HepG2 (cell line): Measurements from ENCODE around the gene TMEM164. TPM values are rescaled to one million over a fixed set of nuclear protein-coding genes. Genes with fewer than 3 reads are reported as not detected.

Experiments used
- IRX3 ChIP-seq: sonication (generic); formaldehyde crosslinking; IDR thresholded peaks from 2 replicates; pipeline ENCODE4 v1.8.1; 2023; ENCODE audit warnings: mild to moderate bottlenecking, low read depth, missing genetic modification reagents, borderline replicate concordance
- JUNB ChIP-seq: sonication (generic); formaldehyde crosslinking; IDR thresholded peaks from 2 replicates; pipeline ENCODE4 v1.8.0; 2022; ENCODE audit warnings: missing genetic modification reagents, mild to moderate bottlenecking, borderline replicate concordance
- LBX2 ChIP-seq: sonication (generic); formaldehyde crosslinking; IDR thresholded peaks from 2 replicates; pipeline ENCODE4 v1.5.0; 2020; ENCODE audit warnings: missing genetic modification reagents, mild to moderate bottlenecking, borderline replicate concordance
- POLR2AphosphoS5 ChIP-seq: IDR thresholded peaks from 2 replicates; pipeline ENCODE4 v1.6.1; 2012; ENCODE audit warnings: low read depth, low read length
- ZBTB37 ChIP-seq: sonication (generic); formaldehyde crosslinking; IDR thresholded peaks from 2 replicates; pipeline ENCODE4 v1.4.0; 2020; ENCODE audit warnings: mild to moderate bottlenecking, missing genetic modification reagents
- ZNF274 ChIP-seq: sonication (generic); formaldehyde crosslinking; IDR thresholded peaks from 2 replicates; pipeline ENCODE4 v1.5.1; 2020; ENCODE audit warnings: mild to moderate bottlenecking, missing genetic modification reagents
- ZNF431 ChIP-seq: sonication (generic); formaldehyde crosslinking; IDR thresholded peaks from 2 replicates; pipeline ENCODE4 v1.9.0; 2022; ENCODE audit warnings: missing genetic modification reagents, low read depth, mild to moderate bottlenecking, borderline replicate concordance
- ZNF460 ChIP-seq: sonication (generic); formaldehyde crosslinking; IDR thresholded peaks from 2 replicates; pipeline ENCODE4 v1.5.1; 2020; ENCODE audit warnings: missing genetic modification reagents, mild to moderate bottlenecking, borderline replicate concordance
- ZNF512 ChIP-seq: sonication (generic); formaldehyde crosslinking; IDR thresholded peaks from 2 replicates; pipeline ENCODE4 v1.4.0; 2020; ENCODE audit warnings: mild to moderate bottlenecking, missing genetic modification reagents
- ZSCAN9 ChIP-seq: IDR thresholded peaks from 2 replicates; pipeline ENCODE4 v1.6.1; 2016; ENCODE audit warnings: borderline replicate concordance
- polyA plus RNA-seq, 8 experiments: library from polyadenylated mRNA; depleted of rRNA in 3 of 8; stranded (reverse) in 7 of 8; unstranded in 1 of 8; fragments of >200 nt; fragmentation: Illumina TruSeq in 4 of 8; extraction: Trizol in 4 of 8; gene quantifications; 2 replicates each; pipeline versions ENCODE4 v1.2.1 to v1.2.3, GENCODE V29; 2011 to 2016; ENCODE audit warnings: low read depth in 4 of 8, missing spikeins in 1 of 8, mixed read lengths in 1 of 8; ENCODE audit not compliant: insufficient read depth in 1 of 8
- total RNA-seq, 5 experiments: library from RNA; depleted of rRNA; stranded (reverse); fragments of >200 nt; fragmentation: Illumina TruSeq; extraction: Trizol; gene quantifications; 2 replicates each; pipeline ENCODE4 v1.2.3, GENCODE V29; 2016; ENCODE audit warnings: low read depth in 1 of 5
- TF ChIP-seq, protein P1 (sequence below): sonication (generic); formaldehyde crosslinking; IDR thresholded peaks from 2 replicates; pipeline ENCODE4 v1.5.0; 2020; ENCODE audit warnings: mild to moderate bottlenecking, missing genetic modification reagents

The TMEM164 gene
- total and polyA plus RNA-seq, 2 of the 13 experiments (the other 11 are each of a cell fraction or from before 2014, with no cell fraction given) = 5.8 to 13.2 TPM

GRCh38 chrX:110000000-110000399 is 2.9 kb upstream of the TMEM164 start (continued):
- TF ChIP-seq ZNF512 (CRISPR knock-in tag) (no peak), POLR2AphosphoS5 (no peak), JUNB (CRISPR knock-in tag) (no peak), ZNF274 (CRISPR knock-in tag) (no peak), LBX2 (CRISPR knock-in tag) (no peak), IRX3 (CRISPR knock-in tag) (no peak), ZSCAN9 (CRISPR knock-in tag) (no peak), ZNF431 (CRISPR knock-in tag) (no peak), ZNF460 (no peak), ZBTB37 (CRISPR knock-in tag) (no peak)
- TF ChIP-seq, protein P1, sequence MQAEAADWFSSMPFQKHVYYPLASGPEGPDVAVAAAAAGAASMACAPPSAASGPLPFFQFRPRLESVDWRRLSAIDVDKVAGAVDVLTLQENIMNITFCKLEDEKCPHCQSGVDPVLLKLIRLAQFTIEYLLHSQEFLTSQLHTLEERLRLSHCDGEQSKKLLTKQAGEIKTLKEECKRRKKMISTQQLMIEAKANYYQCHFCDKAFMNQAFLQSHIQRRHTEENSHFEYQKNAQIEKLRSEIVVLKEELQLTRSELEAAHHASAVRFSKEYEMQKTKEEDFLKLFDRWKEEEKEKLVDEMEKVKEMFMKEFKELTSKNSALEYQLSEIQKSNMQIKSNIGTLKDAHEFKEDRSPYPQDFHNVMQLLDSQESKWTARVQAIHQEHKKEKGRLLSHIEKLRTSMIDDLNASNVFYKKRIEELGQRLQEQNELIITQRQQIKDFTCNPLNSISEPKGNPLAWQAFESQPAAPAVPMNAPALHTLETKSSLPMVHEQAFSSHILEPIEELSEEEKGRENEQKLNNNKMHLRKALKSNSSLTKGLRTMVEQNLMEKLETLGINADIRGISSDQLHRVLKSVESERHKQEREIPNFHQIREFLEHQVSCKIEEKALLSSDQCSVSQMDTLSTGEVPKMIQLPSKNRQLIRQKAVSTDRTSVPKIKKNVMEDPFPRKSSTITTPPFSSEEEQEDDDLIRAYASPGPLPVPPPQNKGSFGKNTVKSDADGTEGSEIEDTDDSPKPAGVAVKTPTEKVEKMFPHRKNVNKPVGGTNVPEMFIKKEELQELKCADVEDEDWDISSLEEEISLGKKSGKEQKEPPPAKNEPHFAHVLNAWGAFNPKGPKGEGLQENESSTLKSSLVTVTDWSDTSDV (CRISPR knock-in tag) = no peak
